Mucosa of rectum (tissue), 2 donors: ENCODE results near the gene EFEMP2.
"Not testable (repeated sequence)": the region's sequence is repeated elsewhere in the genome, so short reads cannot be mapped to it uniquely, and the experiment has no call there.

Experiments used
- H3K27ac ChIP-seq, 2 donors: one replicate each; pipeline ENCODE4 v1.7.0; 2013; ENCODE audit warnings: inconsistent platforms in 2 of 2, low read depth in 2 of 2, low read length in 2 of 2
- H3K27me3 ChIP-seq, 2 donors: one replicate each; pipeline ENCODE4 v1.7.0; 2013; ENCODE audit warnings: low read length in 2 of 2; ENCODE audit not compliant: control insufficient read depth in 2 of 2, insufficient read depth in 2 of 2
- H3K36me3 ChIP-seq, 2 donors: one replicate each; pipeline ENCODE4 v1.7.0; 2013; ENCODE audit warnings: low read length in 2 of 2; ENCODE audit not compliant: control insufficient read depth in 2 of 2, insufficient read depth in 2 of 2
- H3K4me1 ChIP-seq, 2 donors: one replicate each; pipeline ENCODE4 v1.7.0; 2013; ENCODE audit warnings: low read length in 2 of 2, mild to moderate bottlenecking in 1 of 2; ENCODE audit not compliant: control insufficient read depth in 2 of 2, insufficient read depth in 2 of 2
- H3K4me3 ChIP-seq, 2 donors: one replicate each; pipeline ENCODE4 v1.7.0; 2013; ENCODE audit warnings: low read length in 2 of 2
- H3K9ac ChIP-seq, 2 donors: one replicate each; pipeline ENCODE4 v1.7.0; 2013; ENCODE audit warnings: low read length in 2 of 2, low read depth in 1 of 2, mild to moderate bottlenecking in 1 of 2
- H3K9me3 ChIP-seq, 2 donors: one replicate each; pipeline ENCODE4 v1.7.0; 2013; ENCODE audit warnings: low read length in 2 of 2; ENCODE audit not compliant: control insufficient read depth in 2 of 2
- donor health status: healthy.
- donor health status: Normal muscosa, but diverticular disease.

The EFEMP2 gene

GRCh38 chr11:65892661-65893317 is 20.2 kb upstream of the EFEMP2 start:
- Histone ChIP-seq H3K4me1 (peaks cover 38 to 41% of the 10 kb centered on the region in 2 donors), H3K36me3 (no peaks in the 10 kb centered on the region)

GRCh38 chr11:65892137-65892540 is 19.5 kb upstream of the EFEMP2 start:
- H3K36me3 ChIP-seq, H3K9me3 ChIP-seq, H3K27me3 ChIP-seq: not testable (repeated sequence)
- peak overlapping the region; percentile 73 to 75 for H3K4me3 ChIP-seq
- peak overlapping the region; percentile 6 to 81 for H3K9ac ChIP-seq
- peak overlapping the region in 1 of 2 donors; percentile 95 for H3K27ac ChIP-seq
- peaks cover 43 to 47% of the 10 kb centered on the region in 2 donors for H3K4me1 ChIP-seq

More at GRCh38 chr11:65892661-65893317, 20.2 kb upstream of the EFEMP2 start:
- Histone ChIP-seq H3K27ac (peak overlapping the region in 1 of 2 donors; percentile 24), H3K4me3 (no peak overlapping the region), H3K9ac (no peak overlapping the region), H3K27me3 (no peaks in the 10 kb centered on the region), H3K9me3 (no peaks in the 10 kb centered on the region)

- Histone ChIP-seq H3K27ac (peak overlapping the region; percentile 91 to 95), H3K9ac (peak overlapping the region; percentile 74 to 81), H3K4me3 (peak overlapping the region; percentile 73 to 75), H3K4me1 (peaks cover 43 to 47% of the 10 kb centered on the region in 2 donors), H3K36me3 (peaks cover 2% of the 10 kb centered on the region in 2 donors), H3K27me3 (no peaks in the 10 kb centered on the region), H3K9me3 (no peaks in the 10 kb centered on the region)
Observed at GRCh38 chr11:65891219-65892136, 18.9 kb upstream of the EFEMP2 start.

- H3K4me1 ChIP-seq = peaks cover 43 to 47% of the 10 kb centered on the region in 2 donors
- peak within 1 kb of the TSS; percentile 74 to 81 for H3K9ac ChIP-seq
- H3K27me3 ChIP-seq = no peaks in the 10 kb centered on the region
- peak within 1 kb of the TSS; percentile 91 to 95 for H3K27ac ChIP-seq
- peak within 1 kb of the TSS; percentile 73 to 90 for H3K4me3 ChIP-seq
- peaks cover 4 to 8% of the 10 kb centered on the region in 2 donors for H3K36me3 ChIP-seq
- H3K9me3 ChIP-seq = no peaks in the 10 kb centered on the region
Observed at GRCh38 chr11:65890324-65891218, 18.0 kb upstream of the EFEMP2 start, which contains the start of gene CCDC85B. Gene CCDC85B (plus strand): TSS chr11:65890673. CDS start chr11:65890784, 111 bp downstream.

GRCh38 chr11:65888163-65888814 is 15.7 kb upstream of the EFEMP2 start, which contains the start of gene FIBP:
Gene FIBP (minus strand): TSS chr11:65888471. CDS start chr11:65888418, 53 bp downstream.
- Histone ChIP-seq H3K27ac (peak within 1 kb of the TSS; percentile 91 to 95), H3K36me3 (peaks cover 9 to 21% of the 10 kb centered on the region in 2 donors), H3K27me3 (no peaks in the 10 kb centered on the region), H3K4me1 (peaks cover 47 to 48% of the 10 kb centered on the region in 2 donors), H3K9ac (peak within 1 kb of the TSS; percentile 87 to 94), H3K4me3 (peak within 1 kb of the TSS; percentile 85 to 90), H3K9me3 (no peaks in the 10 kb centered on the region)

GRCh38 chr11:65887723-65888162 is 15.1 kb upstream of the EFEMP2 start:
- Histone ChIP-seq H3K27me3 (no peaks in the 10 kb centered on the region), H3K27ac (peak overlapping the region; percentile 91 to 95), H3K9ac (peak overlapping the region; percentile 84 to 85), H3K36me3 (peaks cover 9 to 25% of the 10 kb centered on the region in 2 donors), H3K4me1 (peaks cover 47 to 48% of the 10 kb centered on the region in 2 donors), H3K4me3 (peak overlapping the region; percentile 85 to 90), H3K9me3 (no peaks in the 10 kb centered on the region)

- H3K27ac ChIP-seq = no peak overlapping the region
- peak overlapping the region; percentile 84 to 85 for H3K9ac ChIP-seq
- peaks cover 44 to 48% of the 10 kb centered on the region in 2 donors for H3K4me1 ChIP-seq
- peak overlapping the region; percentile 85 to 90 for H3K4me3 ChIP-seq
- H3K27me3 ChIP-seq = no peaks in the 10 kb centered on the region
- peaks cover 15 to 28% of the 10 kb centered on the region in 2 donors for H3K36me3 ChIP-seq
- no peaks in the 10 kb centered on the region for H3K9me3 ChIP-seq
Observed at GRCh38 chr11:65886826-65887722, 14.5 kb upstream of the EFEMP2 start.

- Histone ChIP-seq H3K4me1 (peaks cover 34 to 39% of the 10 kb centered on the region in 2 donors), H3K9ac (no peak overlapping the region), H3K4me3 (no peak overlapping the region), H3K27ac (peak overlapping the region in 1 of 2 donors; percentile 38), H3K9me3 (no peaks in the 10 kb centered on the region), H3K27me3 (no peaks in the 10 kb centered on the region), H3K36me3 (peaks cover 15 to 28% of the 10 kb centered on the region in 2 donors)
Observed at GRCh38 chr11:65885808-65886536, 13.4 kb upstream of the EFEMP2 start.
